GM20000 (cell line): Measurements from ENCODE around the gene SF3B2.

Experiments
- DNase-seq: peaks from one replicate; pipeline ENCODE4 v3.0.0; 2012; ENCODE audit warnings: low spot score
- TF ChIP-seq, protein P1 (sequence below): IDR thresholded peaks from 2 replicates; pipeline ENCODE4 v1.5.1; 2012; ENCODE audit warnings: mild to moderate bottlenecking, control low read depth; ENCODE audit errors: extremely low read depth, missing control alignments

The SF3B2 gene, protein sequence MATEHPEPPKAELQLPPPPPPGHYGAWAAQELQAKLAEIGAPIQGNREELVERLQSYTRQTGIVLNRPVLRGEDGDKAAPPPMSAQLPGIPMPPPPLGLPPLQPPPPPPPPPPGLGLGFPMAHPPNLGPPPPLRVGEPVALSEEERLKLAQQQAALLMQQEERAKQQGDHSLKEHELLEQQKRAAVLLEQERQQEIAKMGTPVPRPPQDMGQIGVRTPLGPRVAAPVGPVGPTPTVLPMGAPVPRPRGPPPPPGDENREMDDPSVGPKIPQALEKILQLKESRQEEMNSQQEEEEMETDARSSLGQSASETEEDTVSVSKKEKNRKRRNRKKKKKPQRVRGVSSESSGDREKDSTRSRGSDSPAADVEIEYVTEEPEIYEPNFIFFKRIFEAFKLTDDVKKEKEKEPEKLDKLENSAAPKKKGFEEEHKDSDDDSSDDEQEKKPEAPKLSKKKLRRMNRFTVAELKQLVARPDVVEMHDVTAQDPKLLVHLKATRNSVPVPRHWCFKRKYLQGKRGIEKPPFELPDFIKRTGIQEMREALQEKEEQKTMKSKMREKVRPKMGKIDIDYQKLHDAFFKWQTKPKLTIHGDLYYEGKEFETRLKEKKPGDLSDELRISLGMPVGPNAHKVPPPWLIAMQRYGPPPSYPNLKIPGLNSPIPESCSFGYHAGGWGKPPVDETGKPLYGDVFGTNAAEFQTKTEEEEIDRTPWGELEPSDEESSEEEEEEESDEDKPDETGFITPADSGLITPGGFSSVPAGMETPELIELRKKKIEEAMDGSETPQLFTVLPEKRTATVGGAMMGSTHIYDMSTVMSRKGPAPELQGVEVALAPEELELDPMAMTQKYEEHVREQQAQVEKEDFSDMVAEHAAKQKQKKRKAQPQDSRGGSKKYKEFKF

DNA sequence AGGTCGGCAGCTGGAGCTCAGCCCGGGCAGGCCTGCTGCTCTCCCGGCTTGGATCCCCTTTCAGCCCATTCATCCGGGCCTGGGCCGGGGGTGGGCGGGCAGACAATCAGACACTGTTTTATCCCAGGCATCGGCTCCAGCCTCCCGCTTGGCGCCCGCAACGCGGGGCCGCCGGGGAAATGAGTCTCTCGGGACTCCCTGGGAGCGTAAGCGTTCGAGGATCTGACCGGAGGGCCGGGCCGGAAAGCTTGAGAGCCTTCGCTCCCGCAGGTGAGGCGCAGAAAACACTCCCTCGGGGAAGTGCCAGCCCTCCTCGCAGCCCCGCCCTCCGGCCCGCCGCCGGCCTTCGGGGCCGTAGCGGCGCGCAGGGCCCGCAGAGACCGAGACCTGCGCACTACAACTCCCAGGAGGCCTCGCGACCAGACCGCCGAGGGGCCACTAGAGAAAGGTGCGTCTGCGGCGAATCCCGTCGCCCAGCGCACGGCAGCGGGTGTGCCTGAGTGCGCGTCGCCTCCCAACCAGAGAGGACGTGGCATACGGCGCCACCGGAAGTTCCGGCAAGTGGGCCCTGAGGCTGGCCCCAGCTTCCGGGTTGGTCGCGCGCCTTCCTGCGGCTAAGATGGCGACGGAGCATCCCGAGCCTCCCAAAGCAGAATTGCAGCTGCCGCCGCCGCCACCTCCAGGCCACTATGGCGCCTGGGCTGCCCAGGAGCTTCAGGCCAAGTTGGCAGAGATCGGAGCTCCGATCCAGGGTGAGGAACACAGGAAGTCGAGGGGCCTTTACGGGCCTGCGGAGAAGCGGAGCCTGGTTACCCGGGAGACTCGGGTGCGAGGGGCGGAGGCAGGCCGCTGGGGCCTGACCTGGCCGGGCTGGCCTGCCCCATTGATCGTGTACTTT is at the start of gene SF3B2:
SF3B2 (plus strand) TSS at position 599 of the 898 bp plus-strand sequence; CDS start at position 620, 21 bp downstream.
- peak; percentile 97 for DNase-seq
- TF ChIP-seq, protein P1, sequence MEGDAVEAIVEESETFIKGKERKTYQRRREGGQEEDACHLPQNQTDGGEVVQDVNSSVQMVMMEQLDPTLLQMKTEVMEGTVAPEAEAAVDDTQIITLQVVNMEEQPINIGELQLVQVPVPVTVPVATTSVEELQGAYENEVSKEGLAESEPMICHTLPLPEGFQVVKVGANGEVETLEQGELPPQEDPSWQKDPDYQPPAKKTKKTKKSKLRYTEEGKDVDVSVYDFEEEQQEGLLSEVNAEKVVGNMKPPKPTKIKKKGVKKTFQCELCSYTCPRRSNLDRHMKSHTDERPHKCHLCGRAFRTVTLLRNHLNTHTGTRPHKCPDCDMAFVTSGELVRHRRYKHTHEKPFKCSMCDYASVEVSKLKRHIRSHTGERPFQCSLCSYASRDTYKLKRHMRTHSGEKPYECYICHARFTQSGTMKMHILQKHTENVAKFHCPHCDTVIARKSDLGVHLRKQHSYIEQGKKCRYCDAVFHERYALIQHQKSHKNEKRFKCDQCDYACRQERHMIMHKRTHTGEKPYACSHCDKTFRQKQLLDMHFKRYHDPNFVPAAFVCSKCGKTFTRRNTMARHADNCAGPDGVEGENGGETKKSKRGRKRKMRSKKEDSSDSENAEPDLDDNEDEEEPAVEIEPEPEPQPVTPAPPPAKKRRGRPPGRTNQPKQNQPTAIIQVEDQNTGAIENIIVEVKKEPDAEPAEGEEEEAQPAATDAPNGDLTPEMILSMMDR: no peak

DNA sequence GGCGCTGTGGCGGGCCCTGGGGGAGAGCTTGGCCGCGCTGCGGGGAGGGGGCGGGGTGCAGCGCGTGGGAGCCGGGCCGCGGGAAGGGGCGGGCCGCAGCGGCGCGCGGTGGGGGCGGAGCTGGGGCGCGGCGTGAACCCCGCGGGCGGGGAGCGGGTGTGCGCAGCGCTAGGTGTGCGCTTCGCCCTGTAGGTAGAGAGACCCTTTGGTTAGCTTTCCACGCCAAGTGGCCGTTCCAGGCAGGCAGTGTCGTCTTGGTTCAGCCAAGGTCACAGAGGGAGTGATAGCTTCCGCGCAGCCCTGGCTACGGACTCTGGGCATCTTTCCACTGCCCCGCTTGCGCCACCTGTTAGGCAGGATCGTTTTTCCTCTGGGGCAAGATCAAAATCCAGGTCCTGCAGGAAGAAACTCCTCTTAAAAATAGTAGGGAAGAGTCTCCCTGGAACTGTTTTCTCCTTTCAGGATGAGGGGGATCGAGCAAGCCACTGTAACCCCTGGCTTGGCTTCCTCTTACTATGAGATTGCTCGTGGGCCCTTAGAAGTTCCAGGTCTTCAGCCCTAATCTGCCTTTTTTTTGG is 49.4 kb upstream of the SF3B2 start:
- TF ChIP-seq, protein P1: no peak
- peak; percentile 88 for DNase-seq

DNA sequence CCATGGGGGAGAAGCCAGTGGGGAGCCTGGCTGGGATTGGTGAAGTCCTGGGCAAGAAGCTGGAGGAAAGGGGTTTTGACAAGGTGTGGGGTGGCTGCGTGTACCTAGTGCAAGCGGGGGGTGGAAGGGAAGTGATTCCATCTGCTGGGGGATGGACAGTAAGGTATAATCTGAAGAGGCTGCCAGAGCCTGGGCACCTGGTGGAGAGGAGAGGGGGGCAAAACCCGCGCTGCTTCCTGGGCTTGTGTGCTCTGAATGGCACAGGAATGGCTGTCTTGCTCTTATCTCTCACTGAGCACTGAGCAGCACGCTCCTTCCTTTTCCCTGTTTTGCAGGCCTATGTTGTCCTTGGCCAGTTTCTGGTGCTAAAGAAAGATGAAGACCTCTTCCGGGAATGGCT is 48.9 kb upstream of the SF3B2 start:
- peak; percentile 13 for DNase-seq
- TF ChIP-seq, protein P1: no peak

DNA sequence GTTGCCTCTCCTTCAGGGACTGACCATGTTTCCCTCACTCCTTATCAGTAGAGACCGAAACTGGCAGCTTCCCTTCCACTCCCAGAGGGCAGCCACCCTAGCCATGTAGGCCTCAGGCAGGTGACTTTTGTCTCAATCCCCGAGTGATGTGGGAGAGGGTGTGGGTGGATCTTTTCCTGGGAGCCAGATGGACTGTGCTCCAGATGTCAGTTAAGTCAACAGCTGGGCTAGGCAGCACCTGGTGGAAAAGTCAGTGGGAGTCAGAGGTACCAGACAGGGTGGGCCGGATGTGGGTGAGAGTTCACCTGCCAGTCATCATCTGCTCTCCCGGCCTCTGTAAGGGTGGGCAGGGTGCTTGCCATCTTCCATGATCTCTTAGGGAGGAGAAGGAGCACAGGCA is 48.0 kb upstream of the SF3B2 start:
- DNase-seq: no peak

DNA sequence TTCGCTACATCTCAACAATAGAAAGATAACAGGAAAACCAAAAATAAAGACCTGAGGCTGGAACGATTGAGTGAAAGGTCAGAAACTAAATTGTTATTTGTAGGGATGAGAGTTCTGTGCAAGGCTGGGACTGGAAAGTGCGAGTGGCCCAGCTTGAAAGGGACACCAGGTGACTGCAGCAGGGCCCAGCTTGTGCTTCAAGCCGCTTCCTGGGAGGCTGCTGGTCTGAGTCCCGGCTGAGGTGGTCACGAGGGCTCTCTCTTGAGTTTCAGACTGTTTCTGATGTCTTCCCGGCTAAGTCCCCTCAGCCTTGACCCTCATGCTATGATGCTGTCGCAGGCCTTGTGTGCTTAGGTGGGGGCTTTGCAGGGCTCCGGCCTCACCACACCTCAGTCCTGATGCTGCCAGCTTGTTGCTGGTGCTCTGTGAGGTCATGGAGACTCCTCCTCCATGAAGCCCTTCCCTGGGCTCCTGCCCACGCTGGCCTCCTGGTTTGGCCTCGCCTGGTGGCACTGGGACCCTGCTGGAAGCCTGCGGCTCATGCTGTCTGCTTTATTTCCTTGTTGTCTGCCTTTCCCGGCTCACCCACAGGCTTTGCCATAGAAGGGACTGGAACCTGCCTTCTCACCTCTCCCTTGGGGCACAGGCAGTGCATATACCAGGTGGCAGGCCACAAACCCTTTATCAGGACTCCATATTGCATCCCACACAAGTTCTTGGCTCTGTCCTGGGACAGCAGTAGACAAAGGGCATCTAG is 45.9 kb upstream of the SF3B2 start:
- TF ChIP-seq, protein P1: no peak
- no peak for DNase-seq

More for the DNA sequence above, 48.0 kb upstream of the SF3B2 start:
- TF ChIP-seq, protein P1: no peak

DNA sequence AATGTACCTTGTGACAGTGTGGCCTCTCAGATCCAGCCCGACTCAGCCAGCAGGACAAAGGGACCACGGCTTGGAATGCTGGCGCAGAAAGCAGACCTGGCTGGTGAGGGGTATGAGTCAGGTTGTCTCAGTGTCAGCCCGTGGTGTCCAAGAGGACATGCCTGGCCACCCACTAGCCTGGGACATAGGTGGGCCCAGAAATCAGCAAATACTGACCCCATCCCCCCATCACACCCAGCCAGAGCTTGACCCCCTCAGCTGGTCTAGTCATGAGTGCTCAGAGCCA is 45.3 kb upstream of the SF3B2 start:
- TF ChIP-seq, protein P1: no peak
- DNase-seq: no peak
